ENCODE measurements around the gene RABGAP1L.

RABGAP1L gene

GRCh38 chr1:174954671-174955669 lies 795.6 kb downstream of the RABGAP1L start:
- no peak overlapping the region for H3K4me3 ChIP-seq (ENCODE audit: low read depth, low read length)
- TF ChIP-seq CTCF (IDR thresholded peaks at IDR 0.05; ENCODE audit: low read depth, low read length), result no peak

- TF ChIP-seq CTCF (IDR thresholded peaks at IDR 0.05; ENCODE audit: low read depth, low read length), result no peak
- H3K4me3 ChIP-seq (ENCODE audit: low read depth, low read length), result no peak overlapping the region
These were observed 796.8 kb downstream of the RABGAP1L start for GRCh38 chr1:174956086-174956485.

- TF ChIP-seq CTCF (IDR thresholded peaks at IDR 0.05; ENCODE audit: low read depth, low read length), result no peak
- no peak overlapping the region for H3K4me3 ChIP-seq (ENCODE audit: low read depth, low read length)
These were observed 797.7 kb downstream of the RABGAP1L start for GRCh38 chr1:174956976-174957375.

DNA sequence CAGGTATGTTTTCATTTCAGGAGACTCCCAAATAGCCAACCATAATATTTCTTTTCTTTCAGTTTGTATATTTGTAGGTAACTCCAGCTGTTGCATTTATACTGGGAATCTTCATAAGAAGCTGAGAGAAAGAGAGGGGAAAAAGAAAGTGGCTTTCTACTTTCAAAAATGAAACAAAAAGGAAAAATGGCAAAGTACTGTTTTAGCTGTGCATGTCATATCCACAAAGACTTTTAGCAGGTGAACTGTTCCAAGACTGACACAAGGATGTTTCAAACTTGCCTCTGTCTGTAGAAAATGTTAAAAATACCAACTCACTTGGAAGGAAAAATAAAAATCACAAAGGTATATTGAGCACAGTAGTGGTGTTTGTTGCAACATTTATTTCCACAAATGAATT lies 798.5 kb downstream of the RABGAP1L start:
- no peak for TF ChIP-seq CTCF (IDR thresholded peaks at IDR 0.05; ENCODE audit: low read depth, low read length)
- H3K4me3 ChIP-seq (ENCODE audit: low read depth, low read length), result no peak overlapping the region

DNA sequence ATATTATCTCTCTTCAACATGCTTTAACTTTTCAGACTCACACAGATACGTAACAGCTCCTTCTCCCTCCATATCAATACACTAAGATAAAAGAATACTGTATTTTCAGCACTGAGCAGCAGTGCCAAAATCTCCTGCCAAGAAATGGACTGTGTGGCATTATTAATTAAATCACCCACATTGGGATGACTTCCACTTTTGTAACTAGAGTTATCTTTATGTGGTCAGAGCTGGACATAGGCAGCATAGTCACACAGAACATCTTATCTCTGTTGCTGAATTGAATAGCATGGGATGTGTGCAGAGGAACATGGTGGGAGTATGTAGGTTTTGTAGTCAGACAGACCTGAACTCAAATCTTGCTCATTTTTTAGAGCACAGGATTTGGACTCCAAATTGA lies 799.1 kb downstream of the RABGAP1L start:
- no peak for TF ChIP-seq CTCF (IDR thresholded peaks at IDR 0.05; ENCODE audit: low read depth, low read length)
- H3K4me3 ChIP-seq (ENCODE audit: low read depth, low read length), result no peak overlapping the region

- no peak for TF ChIP-seq CTCF (IDR thresholded peaks at IDR 0.05; ENCODE audit: low read depth, low read length)
- H3K4me3 ChIP-seq (ENCODE audit: low read depth, low read length), result no peak overlapping the region
These were observed 801.0 kb downstream of the RABGAP1L start for GRCh38 chr1:174960362-174960761.

- H3K4me3 ChIP-seq (ENCODE audit: low read depth, low read length), result no peak overlapping the region
- no peak for TF ChIP-seq CTCF (IDR thresholded peaks at IDR 0.05; ENCODE audit: low read depth, low read length)
These were observed 804.3 kb downstream of the RABGAP1L start for GRCh38 chr1:174963529-174964125.

All from WI38 (cell line).